Keratinocyte (primary cell): Measurements from ENCODE around the gene CD86. TPM values are rescaled to one million over a fixed set of nuclear protein-coding genes. Genes with fewer than 3 reads are reported as not detected.

Source experiments
- DNase-seq: peaks from one replicate; pipeline ENCODE4 v3.0.0-alpha.2; 2011; ENCODE audit warnings: low read depth, missing footprints, low spot score
- FAIRE-seq: peaks from 2 replicates; lab custom pipeline; 2011; peaks lifted over from hg19 to GRCh38; lab: Jason Lieb, UNC
- H2AFZ ChIP-seq: 2 replicates; pipeline ENCODE4 v1.6.0; 2012; ENCODE audit warnings: low read length, control low read depth, inconsistent platforms; ENCODE audit not compliant: control insufficient read depth
- H3K27ac ChIP-seq: 2 replicates; pipeline ENCODE4 v1.5.1; 2011; ENCODE audit warnings: low read length; ENCODE audit not compliant: control insufficient read depth, insufficient read depth
- H3K27me3 ChIP-seq: 3 replicates; pipeline ENCODE4 v1.6.0; 2011; ENCODE audit warnings: low read length; ENCODE audit not compliant: control insufficient read depth, insufficient read depth; ENCODE audit errors: extremely low read depth
- H3K36me3 ChIP-seq, 2 experiments: 2 replicates in 1 of 2; 3 replicates in 1 of 2; pipeline ENCODE4 v1.5.1; 2011; ENCODE audit warnings: low read length in 2 of 2, mild to moderate bottlenecking in 1 of 2; ENCODE audit not compliant: control insufficient read depth in 2 of 2, insufficient read depth in 2 of 2; ENCODE audit errors: extremely low read depth in 1 of 2
- H3K4me1 ChIP-seq: 3 replicates; pipeline ENCODE4 v1.5.1; 2011; ENCODE audit warnings: low read length; ENCODE audit not compliant: control insufficient read depth, insufficient read depth; ENCODE audit errors: extremely low read depth
- H3K4me2 ChIP-seq: 3 replicates; pipeline ENCODE4 v1.6.0; 2011; ENCODE audit warnings: low read depth, low read length; ENCODE audit not compliant: control insufficient read depth, insufficient read depth; ENCODE audit errors: extremely low read depth
- H3K4me3 ChIP-seq, 3 experiments: fragments of 200-600 bp in 1 of 3; sonication (generic) in 1 of 3; 2 replicates in 2 of 3; 3 replicates in 1 of 3; pipeline ENCODE4 v1.5.1; 2011 to 2016; ENCODE audit warnings: low read length in 3 of 3, mild to moderate bottlenecking in 3 of 3, control low read depth in 2 of 3, inconsistent platforms in 1 of 3, low read depth in 1 of 3, mixed read lengths in 1 of 3, mixed run types in 1 of 3, moderate library complexity in 1 of 3; ENCODE audit not compliant: control insufficient read depth in 2 of 3, insufficient read depth in 2 of 3; ENCODE audit errors: extremely low read depth in 1 of 3
- H3K79me2 ChIP-seq: 2 replicates; pipeline ENCODE4 v1.6.0; 2012; ENCODE audit warnings: low read length; ENCODE audit not compliant: control insufficient read depth, insufficient read depth
- H3K9ac ChIP-seq: 3 replicates; pipeline ENCODE4 v1.6.0; 2011; ENCODE audit warnings: low read length; ENCODE audit not compliant: control insufficient read depth, insufficient read depth; ENCODE audit errors: extremely low read depth
- H3K9me1 ChIP-seq: 3 replicates; pipeline ENCODE4 v1.6.0; 2011; ENCODE audit warnings: low read length; ENCODE audit not compliant: control insufficient read depth, insufficient read depth; ENCODE audit errors: extremely low read depth
- H3K9me3 ChIP-seq: 2 replicates; pipeline ENCODE4 v1.5.1; 2012; ENCODE audit warnings: low read depth, low read length; ENCODE audit not compliant: control insufficient read depth
- H4K20me1 ChIP-seq: 3 replicates; pipeline ENCODE4 v1.6.0; 2011; ENCODE audit warnings: low read length; ENCODE audit not compliant: control insufficient read depth, insufficient read depth; ENCODE audit errors: extremely low read depth
- CTCF ChIP-seq, 3 experiments: IDR thresholded peaks in 1 of 3; conservative IDR thresholded peaks in 1 of 3; optimal IDR thresholded peaks in 1 of 3; 2 replicates in 2 of 3; 3 replicates in 1 of 3; pipeline versions ENCODE3 to v1.5.1; 2011; ENCODE audit warnings: low read length in 3 of 3, mild to moderate bottlenecking in 3 of 3, moderate library complexity in 2 of 3, control low read depth in 1 of 3, inconsistent platforms in 1 of 3; ENCODE audit not compliant: insufficient read depth in 2 of 3; ENCODE audit errors: extremely low read depth in 1 of 3
- EZH2 ChIP-seq: IDR thresholded peaks from one replicate; pipeline ENCODE4 v1.6.1; 2012; ENCODE audit warnings: inconsistent platforms, mild to moderate bottlenecking, low read length, moderate library complexity
- dilution Hi-C: fragments of 300-500 bp; cut with MboI; formaldehyde crosslinking; loops from one replicate; pipeline ENCODE4 v1.7.0; 2020; ENCODE audit warnings: low sequenced_read_pairs; ENCODE audit not compliant: extremely low pct_ligation_motif_present
- polyA plus RNA-seq, 5 experiments: library from polyadenylated mRNA; depleted of rRNA in 3 of 5; stranded (reverse) in 3 of 5; stranded (forward) in 1 of 5; unstranded in 1 of 5; fragments of >200 nt; gene quantifications; 1 replicate in 1 of 5; 2 replicates in 3 of 5; 3 replicates in 1 of 5; pipeline versions ENCODE4 v1.2.1 to v1.2.3, GENCODE V29; 2011 to 2012; ENCODE audit warnings: missing spikeins in 2 of 5, low read depth in 1 of 5, low replicate concordance in 1 of 5

CD86 gene
- polyA plus RNA-seq, 1 donor (not counting 4 experiments of a cell fraction or from before 2014, with no cell fraction given), result 2.9 TPM

GRCh38 chr3:122080207-122080587, 25.0 kb downstream of the CD86 start:
- H3K4me1 ChIP-seq, result peaks cover 10% of the 10 kb centered on the region
- H3K36me3 ChIP-seq, result no peaks in the 10 kb centered on the region
- no peak for TF ChIP-seq CTCF (optimal IDR thresholded peaks at IDR 0.05 in 1 of 3, IDR thresholded peaks at IDR 0.05 in 1 of 3, conservative IDR thresholded peaks at IDR 0.05 in 1 of 3; ENCODE audit: extremely low read depth in 1 of 3, insufficient read depth in 2 of 3, low read length in 3 of 3)
- no peak for DNase-seq
- H3K4me2 ChIP-seq, result no peak overlapping the region
- no peak for FAIRE-seq
- dilution Hi-C loops, result no loop called here
- no peak overlapping the region for H3K9ac ChIP-seq
- H3K27me3 ChIP-seq, result no peaks in the 10 kb centered on the region
- H4K20me1 ChIP-seq, result no peaks in the 10 kb centered on the region
- no peak overlapping the region for H2AFZ ChIP-seq
- no peaks in the 10 kb centered on the region for H3K79me2 ChIP-seq
- H3K27ac ChIP-seq, result no peak overlapping the region
- H3K9me1 ChIP-seq, result no peaks in the 10 kb centered on the region
- H3K9me3 ChIP-seq, result no peaks in the 10 kb centered on the region
- H3K4me3 ChIP-seq, result no peak overlapping the region

GRCh38 chr3:122081543-122082247, 26.5 kb downstream of the CD86 start:
- no peak overlapping the region for H3K4me3 ChIP-seq
- dilution Hi-C loops, result no loop called here
- H3K79me2 ChIP-seq, result no peaks in the 10 kb centered on the region
- no peak overlapping the region for H3K27ac ChIP-seq
- H4K20me1 ChIP-seq, result no peaks in the 10 kb centered on the region
- H3K9me3 ChIP-seq, result no peaks in the 10 kb centered on the region
- no peaks in the 10 kb centered on the region for H3K9me1 ChIP-seq
- DNase-seq, result peak; percentile 66
- peak; percentile 91 for FAIRE-seq
- H3K36me3 ChIP-seq, result no peaks in the 10 kb centered on the region
- H3K9ac ChIP-seq, result no peak overlapping the region
- no peak overlapping the region for H2AFZ ChIP-seq
- peak overlapping the region; percentile 35 for H3K4me2 ChIP-seq
- TF ChIP-seq CTCF (optimal IDR thresholded peaks at IDR 0.05 in 1 of 3, IDR thresholded peaks at IDR 0.05 in 1 of 3, conservative IDR thresholded peaks at IDR 0.05 in 1 of 3; ENCODE audit: extremely low read depth in 1 of 3, insufficient read depth in 2 of 3, low read length in 3 of 3) (no peak), EZH2 (no peak)
- H3K4me1 ChIP-seq, result peaks cover 10% of the 10 kb centered on the region
- H3K27me3 ChIP-seq, result no peaks in the 10 kb centered on the region
